ENCODE results near the gene DISP1.

The DISP1 gene

GRCh38 chr1:222777977-222778376, 36.9 kb upstream of the DISP1 start:
- no peak overlapping the region for H3K4me3 ChIP-seq (ENCODE audit: low read depth, low read length)
- TF ChIP-seq CTCF (IDR thresholded peaks at IDR 0.05; ENCODE audit: low read depth, low read length), result no peak

- TF ChIP-seq CTCF (IDR thresholded peaks at IDR 0.05; ENCODE audit: low read depth, low read length), result no peak
- H3K4me3 ChIP-seq (ENCODE audit: low read depth, low read length), result no peak overlapping the region
Observed at GRCh38 chr1:222781251-222781650, 33.6 kb upstream of the DISP1 start.

- TF ChIP-seq CTCF (IDR thresholded peaks at IDR 0.05; ENCODE audit: low read depth, low read length), result no peak
- no peak overlapping the region for H3K4me3 ChIP-seq (ENCODE audit: low read depth, low read length)
Observed at GRCh38 chr1:222783051-222783450, 31.8 kb upstream of the DISP1 start.

- no peak for TF ChIP-seq CTCF (IDR thresholded peaks at IDR 0.05; ENCODE audit: low read depth, low read length)
- no peak overlapping the region for H3K4me3 ChIP-seq (ENCODE audit: low read depth, low read length)
Observed at GRCh38 chr1:222784371-222784770, 30.5 kb upstream of the DISP1 start.

GRCh38 chr1:222784916-222785315, 29.9 kb upstream of the DISP1 start:
- no peak overlapping the region for H3K4me3 ChIP-seq (ENCODE audit: low read depth, low read length)
- no peak for TF ChIP-seq CTCF (IDR thresholded peaks at IDR 0.05; ENCODE audit: low read depth, low read length)

- H3K4me3 ChIP-seq (ENCODE audit: low read depth, low read length), result no peak overlapping the region
- TF ChIP-seq CTCF (IDR thresholded peaks at IDR 0.05; ENCODE audit: low read depth, low read length), result no peak
Observed at GRCh38 chr1:222785529-222785928, 29.3 kb upstream of the DISP1 start.

- no peak overlapping the region for H3K4me3 ChIP-seq (ENCODE audit: low read depth, low read length)
- no peak for TF ChIP-seq CTCF (IDR thresholded peaks at IDR 0.05; ENCODE audit: low read depth, low read length)
Observed at GRCh38 chr1:222786121-222786520, 28.7 kb upstream of the DISP1 start.

Measured in WI38 (cell line).